Ishikawa (cell line): ENCODE measurements around the gene ATG9B.

Source experiments
- EP300 ChIP-seq: IDR thresholded peaks from 2 replicates; pipeline ENCODE4 v1.6.1; 2012; ENCODE audit warnings: borderline replicate concordance
- MAX ChIP-seq: IDR thresholded peaks from 2 replicates; pipeline ENCODE4 v1.6.1; 2012
- RAD21 ChIP-seq: IDR thresholded peaks from 2 replicates; pipeline ENCODE4 v1.6.1; 2012; ENCODE audit warnings: low read depth
- TAF1 ChIP-seq: IDR thresholded peaks from 2 replicates; pipeline ENCODE4 v1.6.1; 2012; ENCODE audit warnings: low read depth, mild to moderate bottlenecking
- ZBTB7A ChIP-seq: IDR thresholded peaks from 2 replicates; pipeline ENCODE4 v1.6.1; 2012; ENCODE audit warnings: low read depth
- TF ChIP-seq, protein P1 (sequence below): IDR thresholded peaks from 2 replicates; pipeline ENCODE4 v1.6.1; 2012; ENCODE audit warnings: low read depth, mild to moderate bottlenecking

DNA sequence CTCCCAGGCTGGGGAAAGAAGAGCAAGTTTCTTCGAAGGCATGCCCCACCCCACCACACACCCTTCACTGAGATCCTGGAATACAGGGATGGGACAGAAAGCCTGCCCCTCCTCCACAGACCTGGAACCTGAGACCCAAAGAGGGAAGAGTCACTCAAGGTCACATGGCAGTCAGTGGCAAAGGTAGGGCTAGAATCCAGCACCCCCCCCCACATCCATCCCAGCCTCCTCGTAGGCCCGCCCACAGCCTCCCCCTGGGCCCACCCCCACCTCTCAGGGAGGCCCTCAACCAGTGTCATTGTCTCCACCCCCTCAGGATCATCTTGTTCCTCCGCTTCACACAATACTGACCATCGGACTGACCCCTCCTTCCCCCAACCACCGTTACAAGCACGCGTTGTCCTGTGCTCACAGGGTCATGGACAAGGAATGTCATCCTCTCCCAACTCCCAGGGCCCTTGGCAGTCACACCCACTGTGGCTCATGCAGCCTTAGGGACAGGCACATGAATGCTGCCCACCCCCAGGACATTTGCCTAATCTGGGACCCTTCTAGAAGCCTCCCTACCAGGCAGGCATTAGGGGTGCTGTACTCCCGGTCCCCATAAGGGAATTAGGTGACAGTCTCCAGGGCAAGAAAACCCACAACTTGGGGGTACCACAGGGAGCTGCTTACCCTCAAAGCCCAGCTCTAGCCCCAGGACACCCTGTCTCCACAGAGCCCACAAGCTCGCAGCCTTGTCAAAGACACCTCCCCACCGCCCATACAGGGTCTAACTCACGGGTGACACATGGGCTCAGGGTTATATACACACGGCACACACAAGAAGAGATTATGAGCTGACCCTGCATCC lies 47.5 kb downstream of the ATG9B start:
- TF ChIP-seq RAD21 (no peak), TAF1 (no peak), MAX (no peak), EP300 (no peak), ZBTB7A (no peak)
- TF ChIP-seq, protein P1, sequence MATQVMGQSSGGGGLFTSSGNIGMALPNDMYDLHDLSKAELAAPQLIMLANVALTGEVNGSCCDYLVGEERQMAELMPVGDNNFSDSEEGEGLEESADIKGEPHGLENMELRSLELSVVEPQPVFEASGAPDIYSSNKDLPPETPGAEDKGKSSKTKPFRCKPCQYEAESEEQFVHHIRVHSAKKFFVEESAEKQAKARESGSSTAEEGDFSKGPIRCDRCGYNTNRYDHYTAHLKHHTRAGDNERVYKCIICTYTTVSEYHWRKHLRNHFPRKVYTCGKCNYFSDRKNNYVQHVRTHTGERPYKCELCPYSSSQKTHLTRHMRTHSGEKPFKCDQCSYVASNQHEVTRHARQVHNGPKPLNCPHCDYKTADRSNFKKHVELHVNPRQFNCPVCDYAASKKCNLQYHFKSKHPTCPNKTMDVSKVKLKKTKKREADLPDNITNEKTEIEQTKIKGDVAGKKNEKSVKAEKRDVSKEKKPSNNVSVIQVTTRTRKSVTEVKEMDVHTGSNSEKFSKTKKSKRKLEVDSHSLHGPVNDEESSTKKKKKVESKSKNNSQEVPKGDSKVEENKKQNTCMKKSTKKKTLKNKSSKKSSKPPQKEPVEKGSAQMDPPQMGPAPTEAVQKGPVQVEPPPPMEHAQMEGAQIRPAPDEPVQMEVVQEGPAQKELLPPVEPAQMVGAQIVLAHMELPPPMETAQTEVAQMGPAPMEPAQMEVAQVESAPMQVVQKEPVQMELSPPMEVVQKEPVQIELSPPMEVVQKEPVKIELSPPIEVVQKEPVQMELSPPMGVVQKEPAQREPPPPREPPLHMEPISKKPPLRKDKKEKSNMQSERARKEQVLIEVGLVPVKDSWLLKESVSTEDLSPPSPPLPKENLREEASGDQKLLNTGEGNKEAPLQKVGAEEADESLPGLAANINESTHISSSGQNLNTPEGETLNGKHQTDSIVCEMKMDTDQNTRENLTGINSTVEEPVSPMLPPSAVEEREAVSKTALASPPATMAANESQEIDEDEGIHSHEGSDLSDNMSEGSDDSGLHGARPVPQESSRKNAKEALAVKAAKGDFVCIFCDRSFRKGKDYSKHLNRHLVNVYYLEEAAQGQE, result no peak
